IMR-90 (cell line): ENCODE data around the gene ASIC2. TPM values are rescaled to one million over a fixed set of nuclear protein-coding genes. Genes with fewer than 3 reads are reported as not detected.

Experiments
- ATAC-seq: fragments of 200-7000 bp; cut with Tn5 transposase; 2 replicates; pipeline ENCODE4 v1.9.1; 2020; ENCODE audit warnings: low read depth, mild to moderate bottlenecking, moderate library complexity
- BruUV-seq: library from RNA; stranded (reverse); fragments of 400-500 nt; replicated peaks from 2 replicates; lab custom pipeline; 2021; lab: Mats Ljungman, UMichigan
- CTCF ChIA-PET: fragments of 300-600 bp; formaldehyde crosslinking; extraction: SDS; loops from one replicate; lab custom pipeline; 2021; ENCODE audit warnings: antibody characterized with exemption; lab: Yijun Ruan, JAX
- POLR2A ChIA-PET: fragments of 300-600 bp; sonication (Branson Sonifier 250); formaldehyde crosslinking; loops from one replicate; lab custom pipeline; 2022; ENCODE audit warnings: antibody characterized with exemption; ENCODE audit not compliant: unreplicated experiment; lab: Charles Lee
- DNase-seq: peaks from one replicate; pipeline ENCODE4 v3.0.0; 2013
- H2AFZ ChIP-seq: replicated peaks from 2 replicates; pipeline ENCODE3; 2013; ENCODE audit warnings: low read length, mild to moderate bottlenecking; ENCODE audit not compliant: poor library complexity
- H2AK5ac ChIP-seq: 2 replicates; pipeline ENCODE4 v1.6.1; 2013; ENCODE audit warnings: low read depth, low read length, inconsistent platforms
- H2AK9ac ChIP-seq: replicated peaks from 2 replicates; pipeline ENCODE3; 2013; ENCODE audit warnings: mild to moderate bottlenecking, low read depth, low read length, moderate library complexity; ENCODE audit not compliant: poor library complexity
- H2BK120ac ChIP-seq: 2 replicates; pipeline ENCODE4 v1.6.1; 2013; ENCODE audit warnings: low read depth, low read length, inconsistent platforms
- H2BK15ac ChIP-seq: 3 replicates; pipeline ENCODE4 v1.6.1; 2013; ENCODE audit warnings: low read depth, low read length, inconsistent platforms
- H2BK20ac ChIP-seq: 2 replicates; pipeline ENCODE4 v1.6.1; 2013; ENCODE audit warnings: low read depth, mild to moderate bottlenecking, inconsistent platforms, low read length, moderate library complexity
- H2BK5ac ChIP-seq: 2 replicates; pipeline ENCODE4 v1.6.1; 2013; ENCODE audit warnings: mild to moderate bottlenecking, low read depth, low read length, inconsistent platforms; ENCODE audit not compliant: poor library complexity, severe bottlenecking
- H3K14ac ChIP-seq: replicated peaks from 2 replicates; pipeline ENCODE4 v1.6.1; 2013; ENCODE audit warnings: low read depth, low read length, inconsistent platforms
- H3K18ac ChIP-seq: 2 replicates; pipeline ENCODE4 v1.6.1; 2013; ENCODE audit warnings: low read depth, low read length, control low read depth
- H3K23ac ChIP-seq: 2 replicates; pipeline ENCODE4 v1.6.1; 2013; ENCODE audit warnings: low read depth, low read length, inconsistent platforms
- H3K27ac ChIP-seq: 2 replicates; pipeline ENCODE4 v1.5.1; 2013; ENCODE audit warnings: mild to moderate bottlenecking, control low read depth, low read length; ENCODE audit not compliant: insufficient read depth
- H3K27me3 ChIP-seq: 2 replicates; pipeline ENCODE4 v1.6.1; 2013; ENCODE audit warnings: low read length; ENCODE audit not compliant: control insufficient read depth, insufficient read depth
- H3K36me3 ChIP-seq: 2 replicates; pipeline ENCODE4 v1.6.1; 2013; ENCODE audit warnings: low read length, mixed read lengths; ENCODE audit not compliant: control insufficient read depth, insufficient read depth
- H3K4ac ChIP-seq: 2 replicates; pipeline ENCODE4 v1.6.1; 2013; ENCODE audit warnings: low read depth, low read length, inconsistent platforms
- H3K4me1 ChIP-seq: 2 replicates; pipeline ENCODE4 v1.6.1; 2013; ENCODE audit warnings: low read length, mixed read lengths; ENCODE audit not compliant: control insufficient read depth, insufficient read depth
- H3K4me2 ChIP-seq: 2 replicates; pipeline ENCODE4 v1.6.1; 2013; ENCODE audit warnings: low read depth, mild to moderate bottlenecking, control low read depth, low read length, moderate library complexity
- H3K4me3 ChIP-seq: 2 replicates; pipeline ENCODE4 v1.5.1; 2013; ENCODE audit warnings: low read depth, mild to moderate bottlenecking, control low read depth, low read length, moderate library complexity; ENCODE audit not compliant: insufficient read depth
- H3K56ac ChIP-seq: 2 replicates; pipeline ENCODE4 v1.6.1; 2013; ENCODE audit warnings: low read length, inconsistent platforms; ENCODE audit not compliant: insufficient read depth; ENCODE audit errors: extremely low read depth
- H3K79me1 ChIP-seq, 2 experiments: 2 replicates each; pipeline ENCODE4 v1.6.1; 2013; ENCODE audit warnings: low read length in 2 of 2, inconsistent platforms in 1 of 2, low read depth in 1 of 2
- H3K9ac ChIP-seq: 2 replicates; pipeline ENCODE4 v1.6.1; 2013; ENCODE audit warnings: low read depth, low read length, control low read depth
- H3K9me1 ChIP-seq: 2 replicates; pipeline ENCODE4 v1.6.1; 2013; ENCODE audit warnings: low read length, inconsistent platforms; ENCODE audit not compliant: insufficient read depth
- H3K9me3 ChIP-seq: 2 replicates; pipeline ENCODE4 v1.6.1; 2013; ENCODE audit warnings: low read length; ENCODE audit not compliant: control insufficient read depth, insufficient read depth
- H4K20me1 ChIP-seq: 2 replicates; pipeline ENCODE4 v1.6.1; 2013; ENCODE audit warnings: low read length, inconsistent platforms; ENCODE audit not compliant: insufficient read depth
- H4K5ac ChIP-seq: 2 replicates; pipeline ENCODE4 v1.6.1; 2013; ENCODE audit warnings: mild to moderate bottlenecking, low read depth, low read length, control low read depth
- H4K8ac ChIP-seq, 2 experiments: 2 replicates each; pipeline ENCODE4 v1.6.1; 2013; ENCODE audit warnings: low read depth in 2 of 2, low read length in 2 of 2, control low read depth in 1 of 2, inconsistent platforms in 1 of 2
- H4K91ac ChIP-seq: 2 replicates; pipeline ENCODE4 v1.6.1; 2013; ENCODE audit warnings: low read depth, low read length, inconsistent platforms; ENCODE audit not compliant: insufficient read depth
- BHLHE40 ChIP-seq: fragments of 150-350 bp; IDR thresholded peaks from 2 replicates; pipeline ENCODE4 v1.6.1; 2016; ENCODE audit warnings: mild to moderate bottlenecking, low read depth, low read length
- CEBPB ChIP-seq: IDR thresholded peaks from 2 replicates; pipeline ENCODE4 v1.6.1; 2012; ENCODE audit warnings: low read depth, low read length, improper control_type of control experiment
- CHD1 ChIP-seq: IDR thresholded peaks from 2 replicates; pipeline ENCODE4 v1.6.1; 2012; ENCODE audit warnings: low read depth, low read length, improper control_type of control experiment
- CTCF ChIP-seq: conservative IDR thresholded peaks from 2 replicates; pipeline ENCODE4 v1.5.1; 2012; ENCODE audit warnings: mild to moderate bottlenecking, low read depth, low read length, improper control_type of control experiment
- ELK1 ChIP-seq: fragments of 150-350 bp; IDR thresholded peaks from 2 replicates; pipeline ENCODE4 v1.6.1; 2016; ENCODE audit warnings: low read depth, mild to moderate bottlenecking, low read length, moderate library complexity, borderline replicate concordance
- FOS ChIP-seq: fragments of 150-350 bp; IDR thresholded peaks from 2 replicates; pipeline ENCODE4 v1.6.1; 2016; ENCODE audit warnings: low read depth, low read length
- MAFK ChIP-seq: IDR thresholded peaks from 2 replicates; pipeline ENCODE4 v1.6.1; 2012; ENCODE audit warnings: low read depth, low read length, improper control_type of control experiment
- MAZ ChIP-seq: IDR thresholded peaks from 2 replicates; pipeline ENCODE4 v1.6.1; 2012; ENCODE audit warnings: low read depth, mild to moderate bottlenecking, low read length, improper control_type of control experiment, moderate library complexity, borderline replicate concordance
- MXI1 ChIP-seq: IDR thresholded peaks from 2 replicates; pipeline ENCODE4 v1.6.1; 2012; ENCODE audit warnings: low read depth, mild to moderate bottlenecking, low read length, moderate library complexity, borderline replicate concordance
- NFE2L2 ChIP-seq: fragments of 150-350 bp; IDR thresholded peaks from 2 replicates; pipeline ENCODE4 v1.6.1; 2016; ENCODE audit warnings: low read depth, mild to moderate bottlenecking, low read length
- POLR2A ChIP-seq: IDR thresholded peaks from 2 replicates; pipeline ENCODE4 v1.6.1; 2012; ENCODE audit warnings: mild to moderate bottlenecking, low read depth, low read length
- RAD21 ChIP-seq: IDR thresholded peaks from 2 replicates; pipeline ENCODE4 v1.6.1; 2012; ENCODE audit warnings: low read length, improper control_type of control experiment
- RCOR1 ChIP-seq: IDR thresholded peaks from 2 replicates; pipeline ENCODE4 v1.6.1; 2012; ENCODE audit warnings: mild to moderate bottlenecking, low read length, improper control_type of control experiment; ENCODE audit not compliant: insufficient replicate concordance
- RFX5 ChIP-seq: IDR thresholded peaks from 2 replicates; pipeline ENCODE4 v1.8.0; 2012; ENCODE audit warnings: low read depth, mild to moderate bottlenecking, low read length, moderate library complexity
- SMC3 ChIP-seq: fragments of 150-350 bp; IDR thresholded peaks from 2 replicates; pipeline ENCODE4 v1.6.1; 2016; ENCODE audit warnings: low read depth, mild to moderate bottlenecking, antibody characterized with exemption, low read length, moderate library complexity
- USF2 ChIP-seq: fragments of 150-350 bp; IDR thresholded peaks from 2 replicates; pipeline ENCODE4 v1.6.1; 2017; ENCODE audit warnings: mild to moderate bottlenecking, antibody characterized with exemption, low read length, low read depth
- WGBS, 2 experiments: methylation state at CpG; one replicate each; pipeline versions ENCODE4 v1.1.5 to v1.1.7; 2013; ENCODE audit warnings: missing lambda C conversion rate in 2 of 2; ENCODE audit not compliant: insufficient read length in 1 of 2; ENCODE audit errors: extremely low coverage in 2 of 2; 5-methylcytosine and 5-hydroxymethylcytosine counted together
- dilution Hi-C: fragments of 300-500 bp; cut with HindIII; formaldehyde crosslinking; loops from one replicate; pipeline ENCODE4 v1.14.3; 2018; ENCODE audit warnings: low sequenced_read_pairs; ENCODE audit not compliant: unreplicated experiment
- in situ Hi-C: fragments of 300-500 bp; cut with MboI; formaldehyde crosslinking; loops from 3 replicates; pipeline ENCODE4 v1.14.3; 2019; ENCODE audit warnings: low sequenced_read_pairs, inconsistent platforms, mixed read lengths
- intact Hi-C: fragments of 100-400 bp; cut with micrococcal nuclease; formaldehyde crosslinking; loops from 2 replicates; pipeline ENCODE4 v1.10.0; 2022
- polyA plus RNA-seq, 3 experiments: library from polyadenylated mRNA; depleted of rRNA; stranded (reverse); fragments of >200 nt; gene quantifications; 2 replicates each; pipeline ENCODE4 v1.2.3, GENCODE V29; 2012; ENCODE audit warnings: low replicate concordance in 1 of 3
- total RNA-seq: library from RNA; depleted of rRNA; stranded (reverse); fragments of >200 nt; gene quantifications from 2 replicates; pipeline ENCODE4 v1.2.3, GENCODE V29; 2012

The ASIC2 gene
- total and polyA plus RNA-seq, 2 of the 4 experiments (the other 2 are of a cell fraction): under 0.01 to 0.15 TPM

- no CpG with 5 or more reads among the region's 2 CpGs for WGBS, 2 experiments
Measured at GRCh38 chr17:33214996-33215395, 78.1 kb downstream of the ASIC2 start.

More at GRCh38 chr17:33214996-33215395, 78.1 kb downstream of the ASIC2 start:
- Histone ChIP-seq H2AK5ac (no peak overlapping the region), H2AK9ac (no peak overlapping the region), H3K27me3 (0 out of 2 replicates have a peak, but pooled peaks cover 2% of the 10 kb centered on the region), H4K20me1 (no peaks in the 10 kb centered on the region), H3K27ac (no peak overlapping the region), H3K9me1 (peaks cover 5% of the 10 kb centered on the region; the same call in 1 of the 2 replicates), H3K4me3 (no peak overlapping the region), H3K23ac (no peak overlapping the region), H2BK5ac (no peak overlapping the region), H3K36me3 (no peaks in the 10 kb centered on the region), H4K5ac (no peak overlapping the region), H3K4ac (no peak overlapping the region), H3K4me1 (peaks cover 8% of the 10 kb centered on the region; the same call in 1 of the 2 replicates), H3K14ac (no peak overlapping the region), H3K4me2 (no peak overlapping the region), H2BK20ac (no peak overlapping the region), H3K79me1 (no peaks in the 10 kb centered on the region; a peak in 1 of 4 replicates), H3K18ac (no peak overlapping the region), H4K91ac (no peak overlapping the region), H2AFZ (no peak overlapping the region), H3K9me3 (no peaks in the 10 kb centered on the region), H2BK15ac (no peak overlapping the region), H3K9ac (no peak overlapping the region), H3K56ac (no peak overlapping the region), H2BK120ac (no peak overlapping the region), H4K8ac (no peak overlapping the region)
- POLR2A ChIA-PET: no interaction called here
- no TSS peak for BruUV-seq
- no peak for DNase-seq
- in situ Hi-C loops: no loop called here
- intact Hi-C loops: loop anchor here (5.0 kb wide), 1 partner anchor 77 kb away; the partner anchor contains the start of gene ASIC2
- no peak for ATAC-seq
- dilution Hi-C loops: no loop called here
- CTCF ChIA-PET: no interaction called here
- TF ChIP-seq ELK1: no peak
- no peak for TF ChIP-seq CEBPB
- TF ChIP-seq CHD1: no peak
- no peak for TF ChIP-seq RFX5
- TF ChIP-seq FOS: no peak
- TF ChIP-seq MXI1: no peak
- TF ChIP-seq MAZ: no peak
- no peak for TF ChIP-seq MAFK
- TF ChIP-seq NFE2L2: no peak
- no peak for TF ChIP-seq CTCF
- no peak for TF ChIP-seq POLR2A
- TF ChIP-seq RAD21: no peak
- no peak for TF ChIP-seq SMC3
- no peak for TF ChIP-seq USF2
- no peak for TF ChIP-seq RCOR1
- no peak for TF ChIP-seq BHLHE40
